HCT116 (cell line): ENCODE measurements around the gene TIAM2.

Source experiments
- ATF3 ChIP-seq: IDR thresholded peaks from 2 replicates; pipeline ENCODE4 v1.6.1; 2012
- CEBPB ChIP-seq: IDR thresholded peaks from 2 replicates; pipeline ENCODE4 v1.6.1; 2012; ENCODE audit warnings: low read depth
- CTCF ChIP-seq, 3 experiments: fragments of 200-600 bp in 1 of 3; sonication (generic) in 1 of 3; IDR thresholded peaks in 2 of 3; conservative IDR thresholded peaks in 1 of 3; 2 replicates each; pipeline ENCODE4 v1.5.1; 2012 to 2017; ENCODE audit warnings: low read depth in 2 of 3, low read length in 2 of 3, antibody characterized with exemption in 1 of 3, borderline replicate concordance in 1 of 3, control low read depth in 1 of 3, mild to moderate bottlenecking in 1 of 3, mixed read lengths in 1 of 3, mixed run types in 1 of 3, moderate library complexity in 1 of 3; ENCODE audit not compliant: insufficient read depth in 1 of 3
- EZH2phosphoT487 ChIP-seq: fragments of 200-600 bp; IDR thresholded peaks from 2 replicates; pipeline ENCODE4 v1.6.1; 2018; ENCODE audit warnings: antibody characterized with exemption, borderline replicate concordance
- MAX ChIP-seq: IDR thresholded peaks from 2 replicates; pipeline ENCODE4 v1.6.1; 2012
- POLR2A ChIP-seq: IDR thresholded peaks from 2 replicates; pipeline ENCODE4 v1.7.0; 2011; ENCODE audit warnings: borderline replicate concordance; ENCODE audit not compliant: insufficient read depth, insufficient read length; ENCODE audit errors: extremely low read depth
- POLR2AphosphoS5 ChIP-seq: IDR thresholded peaks from 2 replicates; pipeline ENCODE4 v1.6.1; 2011; ENCODE audit warnings: mild to moderate bottlenecking, low read depth, low read length, moderate library complexity
- RAD21 ChIP-seq: IDR thresholded peaks from 2 replicates; pipeline ENCODE4 v1.6.1; 2012; ENCODE audit warnings: low read depth, mild to moderate bottlenecking
- REST ChIP-seq: IDR thresholded peaks from 2 replicates; pipeline ENCODE4 v1.6.1; 2012; ENCODE audit warnings: low read depth
- YY1 ChIP-seq: IDR thresholded peaks from 2 replicates; pipeline ENCODE4 v1.6.1; 2011; ENCODE audit warnings: low read length, low read depth, moderate library complexity, mild to moderate bottlenecking; ENCODE audit not compliant: insufficient replicate concordance; ENCODE audit errors: extremely low read depth
- ZBTB33 ChIP-seq: IDR thresholded peaks from 2 replicates; pipeline ENCODE4 v1.6.1; 2011; ENCODE audit warnings: mild to moderate bottlenecking, low read length, moderate library complexity; ENCODE audit not compliant: insufficient replicate concordance; ENCODE audit errors: extremely low read depth
- ZNF274 ChIP-seq: fragments of 200-500 bp; sonication (Bioruptor generic); IDR thresholded peaks from 2 replicates; pipeline ENCODE4 v1.6.1; 2014; ENCODE audit warnings: mild to moderate bottlenecking, low read depth, low read length, inconsistent platforms

- TF ChIP-seq CEBPB (no peak), CTCF (IDR thresholded peaks at IDR 0.05 in 2 of 3, conservative IDR thresholded peaks at IDR 0.05 in 1 of 3; ENCODE audit: borderline replicate concordance in 1 of 3, insufficient read depth in 1 of 3, low read depth in 2 of 3, low read length in 2 of 3) (no peak), POLR2AphosphoS5 (no peak), MAX (no peak), ZNF274 (no peak), ATF3 (no peak), REST (no peak), ZBTB33 (no peak), RAD21 (no peak), POLR2A (no peak), EZH2phosphoT487 (no peak), YY1 (no peak)
Measured at GRCh38 chr6:155054491-155055250, 59.6 kb downstream of the TIAM2 start.
